T-helper 1 cell treated with Interleukin-12 subunit alpha and Interleukin-12 subunit beta and Interleukin-4 antibody, amounts not matched to agents 30 ng/mL and 1 ng/mL, for 36 hours (primary cell): Measurements from ENCODE around the gene MAS1. TPM values are rescaled to one million over a fixed set of nuclear protein-coding genes. Genes with fewer than 3 reads are reported as not detected.
"Not testable (repeated sequence)": the region's sequence is repeated elsewhere in the genome, so short reads cannot be mapped to it uniquely, and the experiment has no call there.

Source experiments
- intact Hi-C: fragments of 100-400 bp; cut with micrococcal nuclease; formaldehyde crosslinking; loops from one replicate; pipeline ENCODE4 v1.15.1; 2024
- total RNA-seq: library from RNA; stranded (reverse); gene quantifications from 2 replicates; pipeline ENCODE4 v1.2.3, GENCODE V29; 2022

The MAS1 gene
- total RNA-seq: not detected in 2 replicates

GRCh38 chr6:159890792-159891191, at the start of gene MAS1:
Gene MAS1, plus strand, starts transcription at chr6:159890988. Its CDS starts 15,968 bp downstream, at chr6:159906956.
- intact Hi-C loops: no loop called here

DNA sequence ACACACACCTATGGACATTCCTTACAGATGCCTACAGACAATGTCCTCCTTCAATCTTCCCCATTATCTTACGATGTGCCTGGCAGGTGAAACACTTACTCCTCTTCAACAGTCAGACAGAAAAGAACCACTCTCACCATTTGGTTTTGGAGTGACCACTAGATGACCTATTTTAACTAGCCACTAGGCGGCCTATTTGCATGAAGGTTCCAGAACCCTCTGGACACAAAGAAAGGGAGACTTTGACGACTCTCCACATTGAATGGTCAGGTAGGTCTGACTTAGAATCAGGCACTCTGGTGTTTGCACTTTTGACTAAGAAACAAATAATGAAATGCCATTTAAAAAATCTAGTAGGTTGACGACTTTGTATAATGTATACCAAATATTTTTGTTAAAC, 48.8 kb upstream of the MAS1 start:
- intact Hi-C loops: no loop called here

DNA sequence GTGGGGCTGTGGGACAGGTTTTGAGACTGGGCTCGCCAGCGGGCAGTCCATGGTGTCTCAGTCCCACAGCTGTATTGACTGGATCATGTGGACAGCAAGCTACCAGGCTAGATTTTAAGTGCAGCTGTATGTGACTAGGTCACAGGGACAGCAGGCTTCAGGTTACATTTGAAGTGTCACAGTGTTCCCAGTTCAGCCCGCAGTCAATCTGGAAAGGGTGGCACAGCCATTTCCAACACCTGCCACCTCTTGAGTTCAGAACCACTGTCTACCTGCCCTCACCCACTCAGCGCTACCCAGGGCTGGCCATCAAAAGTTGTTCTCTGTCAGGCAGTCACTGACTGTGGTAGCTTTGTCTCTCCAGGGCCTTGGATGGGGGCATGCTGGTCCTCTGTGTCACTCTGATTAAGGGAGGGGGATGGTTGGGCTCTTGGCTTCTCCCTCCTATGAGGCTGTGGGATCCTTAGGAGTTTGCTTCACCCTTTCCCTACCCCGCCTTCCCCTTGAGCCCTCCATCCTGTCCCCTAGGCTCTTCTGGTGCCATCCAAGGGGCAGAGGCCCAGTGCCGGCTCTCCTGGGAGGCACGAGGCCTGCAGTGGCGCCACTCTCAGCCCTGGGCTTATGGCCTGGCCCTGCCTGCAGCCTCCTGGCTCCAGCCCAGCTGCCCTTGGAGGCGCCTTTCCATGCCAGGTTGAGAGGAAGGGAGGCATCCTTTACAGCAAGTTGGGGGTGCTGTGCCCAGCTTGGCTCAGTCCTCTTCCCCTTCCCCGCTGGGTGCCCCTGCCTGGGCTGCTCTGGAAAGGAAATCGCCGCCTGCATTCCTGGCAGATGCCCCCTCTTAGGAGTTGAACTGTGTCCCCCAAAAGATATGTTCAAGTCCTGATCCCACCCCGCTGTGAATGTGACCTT, 45.8 kb upstream of the MAS1 start:
- intact Hi-C loops: no loop called here

GRCh38 chr6:159848552-159848951, 42.2 kb upstream of the MAS1 start:
- intact Hi-C loops: not testable (repeated sequence)

- intact Hi-C loops: not testable (repeated sequence)
Measured at GRCh38 chr6:159849851-159850250, 40.9 kb upstream of the MAS1 start.

GRCh38 chr6:159852877-159853276, 37.9 kb upstream of the MAS1 start:
- intact Hi-C loops: loop anchor here (1.0 kb wide), 3 partner anchors 63 to 162 kb away; partner anchors contain the start of gene MRPL18

GRCh38 chr6:159853754-159854153, 37.0 kb upstream of the MAS1 start:
- intact Hi-C loops: loop anchor here (1.0 kb wide), 3 partner anchors 63 to 162 kb away; partner anchors contain the start of gene MRPL18

DNA sequence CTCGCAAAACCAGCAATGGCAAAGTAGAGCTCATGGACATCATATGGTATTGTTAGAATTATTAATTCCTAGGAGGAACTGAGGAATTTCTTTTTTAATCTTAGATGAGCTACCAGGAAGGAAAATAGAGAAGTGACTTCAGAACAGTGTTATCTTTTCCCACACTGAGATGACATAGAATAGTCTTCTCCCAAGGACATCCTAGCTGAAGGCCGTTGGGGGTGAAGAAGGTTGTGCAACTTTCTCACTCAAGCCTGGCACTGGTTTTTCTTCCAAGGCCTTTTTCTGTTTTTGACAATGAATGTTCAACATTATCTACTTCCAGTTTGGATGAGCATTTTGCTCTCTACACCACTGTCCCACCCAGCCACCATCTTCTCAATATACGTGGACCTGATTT, 35.8 kb upstream of the MAS1 start:
- intact Hi-C loops: no loop called here

DNA sequence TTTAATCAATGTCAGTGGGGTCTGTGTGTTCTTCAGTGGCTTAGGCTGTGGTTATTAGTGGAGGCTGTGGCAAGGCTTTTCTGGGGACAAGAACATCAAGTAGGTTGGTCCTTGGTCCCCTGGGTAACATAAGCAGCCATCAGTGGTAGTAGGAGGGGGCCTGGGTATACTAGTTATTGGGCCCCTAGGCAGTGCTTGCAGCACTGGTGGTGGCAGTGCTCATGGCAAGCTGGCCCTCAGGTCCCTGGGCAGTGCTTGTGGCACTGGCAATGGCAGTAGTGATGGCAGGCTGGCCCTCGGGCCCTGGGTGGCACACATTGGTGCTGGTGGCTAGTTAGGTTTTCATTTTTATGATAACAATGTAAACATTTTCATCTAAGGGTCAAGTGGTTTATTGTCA, 32.5 kb upstream of the MAS1 start:
- intact Hi-C loops: no loop called here

DNA sequence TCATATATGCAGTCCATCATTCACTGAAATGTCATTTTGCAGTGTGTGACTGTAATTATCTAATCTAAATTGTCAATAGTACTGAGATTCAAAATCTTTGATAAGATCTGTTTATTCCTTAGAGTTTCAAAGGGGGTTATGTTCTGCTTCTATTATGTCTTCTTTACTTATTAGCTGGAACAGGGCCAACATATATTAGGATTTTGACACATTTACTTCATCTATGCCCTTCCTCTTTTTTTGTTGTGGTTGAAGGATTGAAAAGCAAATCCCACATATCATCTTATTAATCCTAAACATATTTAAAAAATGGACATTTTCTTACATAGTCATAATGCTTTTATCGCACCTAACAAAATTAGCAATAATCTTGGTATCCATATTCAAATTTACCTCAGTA, 30.3 kb upstream of the MAS1 start:
- intact Hi-C loops: no loop called here

GRCh38 chr6:159862103-159862502, 28.7 kb upstream of the MAS1 start:
- intact Hi-C loops: no loop called here

- intact Hi-C loops: loop anchor here (1.0 kb wide), 3 partner anchors 78 to 593 kb away; no protein-coding TSS in a partner anchor
Measured at GRCh38 chr6:159863341-159863740, 27.4 kb upstream of the MAS1 start.

- intact Hi-C loops: no loop called here
Measured at GRCh38 chr6:159865226-159865920, 25.4 kb upstream of the MAS1 start.

GRCh38 chr6:159866286-159867247, 24.2 kb upstream of the MAS1 start:
- intact Hi-C loops: no loop called here

- intact Hi-C loops: no loop called here
Measured at GRCh38 chr6:159871241-159871640, 19.5 kb upstream of the MAS1 start.

GRCh38 chr6:159871906-159872305, 18.9 kb upstream of the MAS1 start:
- intact Hi-C loops: no loop called here

GRCh38 chr6:159874435-159874834, 16.4 kb upstream of the MAS1 start:
- intact Hi-C loops: no loop called here

DNA sequence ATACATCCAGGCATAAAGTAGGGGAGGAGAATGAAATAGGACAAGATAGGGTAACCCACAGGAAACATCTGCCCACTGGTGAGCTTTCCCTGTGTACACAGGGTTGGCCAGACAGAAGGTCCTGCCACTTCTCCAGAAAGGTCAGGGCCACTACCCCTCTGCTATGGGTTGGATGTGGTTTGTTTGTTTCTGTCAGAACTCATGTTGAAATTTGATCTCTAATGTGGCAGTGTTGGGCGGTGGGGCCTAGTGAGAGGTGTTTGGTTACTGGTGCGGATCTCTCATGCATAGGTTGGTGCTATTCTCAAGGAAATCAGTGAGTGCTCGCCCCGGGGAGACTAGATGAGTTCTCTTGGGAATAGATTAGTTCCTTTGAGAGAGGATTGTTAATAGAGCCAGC, 15.6 kb upstream of the MAS1 start:
- intact Hi-C loops: no loop called here

DNA sequence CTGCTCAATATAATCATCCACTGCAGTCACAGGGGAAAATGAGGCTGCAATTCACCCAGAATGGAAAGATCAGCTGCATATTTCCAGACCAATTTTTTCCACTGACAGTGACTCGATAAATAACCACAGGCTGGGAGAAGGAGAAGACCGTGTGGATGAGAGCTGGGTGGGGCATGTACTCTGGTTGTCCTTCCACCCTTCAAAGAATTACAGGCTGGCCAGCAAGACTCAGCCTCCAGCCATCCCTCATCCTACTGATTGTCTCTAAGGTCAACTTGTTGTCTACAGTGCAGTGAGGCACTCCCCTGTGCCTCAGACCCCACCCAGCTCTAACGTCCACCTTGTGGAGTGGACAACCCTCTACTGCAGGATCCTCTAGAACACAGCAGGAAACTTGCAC, 14.5 kb upstream of the MAS1 start:
- intact Hi-C loops: no loop called here

GRCh38 chr6:159877256-159877808, 13.5 kb upstream of the MAS1 start:
- intact Hi-C loops: no loop called here

DNA sequence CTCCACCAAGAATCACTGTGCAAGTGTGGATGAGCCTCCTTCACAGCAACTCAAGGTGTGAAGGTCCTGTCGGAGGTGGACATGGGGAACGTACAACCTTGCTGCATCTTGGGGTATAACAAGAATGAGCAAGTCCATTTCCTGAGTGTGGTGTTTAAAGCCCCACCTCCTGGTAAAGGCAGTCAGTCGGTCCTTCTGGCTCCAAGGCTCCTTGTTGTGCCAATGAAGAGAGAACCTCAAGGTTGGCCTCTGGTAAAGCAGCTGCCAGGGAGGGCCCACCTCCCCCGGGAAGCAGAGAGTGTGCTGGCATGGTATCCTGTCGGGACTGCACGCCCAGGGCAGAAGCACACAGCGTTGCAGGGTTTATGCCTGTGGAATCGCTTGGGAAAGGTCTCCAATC, 12.4 kb upstream of the MAS1 start:
- intact Hi-C loops: no loop called here
